Mucosa of descending colon (tissue), 3 donors: Measurements from ENCODE around the gene LTA4H. TPM values are rescaled to one million over a fixed set of nuclear protein-coding genes. Genes with fewer than 3 reads are reported as not detected.
"Not testable (repeated sequence)": the region's sequence is repeated elsewhere in the genome, so short reads cannot be mapped to it uniquely, and the experiment has no call there.

Source experiments
- ATAC-seq: fragments of 200-7000 bp; cut with Tn5 transposase; one replicate; pipeline ENCODE4 v1.9.1; 2020; ENCODE audit warnings: mild to moderate bottlenecking, moderate library complexity
- DNase-seq, 3 donors: peaks; one replicate each; pipeline ENCODE4 v3.0.0-alpha.2; 2020
- H3K36me3 ChIP-seq: fragments of 200-600 bp; one replicate; pipeline ENCODE4 v1.8.0; 2021; ENCODE audit warnings: low read depth, mild to moderate bottlenecking
- H3K4me1 ChIP-seq: fragments of 200-600 bp; one replicate; pipeline ENCODE4 v1.8.0; 2021; ENCODE audit warnings: low read depth, mild to moderate bottlenecking
- H3K4me3 ChIP-seq: fragments of 200-600 bp; one replicate; pipeline ENCODE4 v1.8.0; 2021; ENCODE audit warnings: mild to moderate bottlenecking
- H3K9me3 ChIP-seq: fragments of 200-600 bp; one replicate; pipeline ENCODE4 v1.8.0; 2021; ENCODE audit warnings: mild to moderate bottlenecking
- CTCF ChIP-seq: fragments of 200-600 bp; IDR thresholded peaks from one replicate; pipeline ENCODE4 v1.8.0; 2022; ENCODE audit warnings: antibody characterized with exemption, mild to moderate bottlenecking
- intact Hi-C, 2 donors: fragments of 100-400 bp; cut with DNase I in 1 of 2; cut with micrococcal nuclease in 1 of 2; formaldehyde crosslinking; loops; one replicate each; pipeline versions ENCODE4 v1.11.0 to v1.11.1; 2022; cut with DNase I, micrococcal nuclease
- total RNA-seq, 3 donors: library from RNA; stranded (reverse); fragmentation: NEBNext Ultra II Directional in 2 of 3; extraction: Animal tissue kit (Norgen Biotek cat#: 25700) in 2 of 3; gene quantifications; one replicate each; pipeline versions ENCODE4 v1.2.1 to v1.2.4, GENCODE V29; 2021 to 2023
- donor health status: DM: no; HTN: no; CAD: no; lungs with moderate emphysema.
- donor health status: DM: no; HTN: no; CAD: no.
- donor health status: DM: no; HTN: yes; CAD: no.

Gene LTA4H
- total RNA-seq, 3 donors from 2014 or later, result 52.8 to 68.2 (median 56.9) TPM

GRCh38 chr12:95970905-95971304, 64.5 kb downstream of the LTA4H start:
- Histone ChIP-seq H3K4me1 (no peaks in the 10 kb centered on the region), H3K9me3 (no peaks in the 10 kb centered on the region), H3K4me3 (no peak overlapping the region), H3K36me3 (no peaks in the 10 kb centered on the region)
- intact Hi-C loops, result no loop called here
- TF ChIP-seq CTCF, result no peak
- DNase-seq (no peak), ATAC-seq (no peak)

DNA sequence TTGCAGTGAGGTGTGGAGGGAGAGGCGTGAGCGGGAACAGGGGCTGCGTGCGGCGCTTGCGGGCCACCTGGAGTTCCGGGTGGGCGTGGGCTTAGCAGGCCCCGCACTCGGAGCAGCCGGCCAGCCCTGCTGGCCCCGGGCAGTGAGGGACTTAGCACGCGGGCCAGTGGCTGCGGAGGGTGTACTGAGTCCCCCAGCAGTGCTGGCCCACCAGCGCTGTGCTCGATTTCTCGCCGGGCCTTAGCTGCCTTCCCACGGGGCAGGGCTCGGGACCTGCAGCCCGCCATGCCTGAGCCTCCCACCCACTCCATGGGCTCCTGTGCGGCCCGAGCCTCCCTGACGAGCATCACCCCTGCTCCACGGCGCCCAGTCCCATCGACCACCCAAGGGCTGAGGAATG, 66.3 kb downstream of the LTA4H start:
- ATAC-seq, H3K36me3 ChIP-seq, DNase-seq, intact Hi-C loops, H3K9me3 ChIP-seq, H3K4me1 ChIP-seq, H3K4me3 ChIP-seq: not testable (repeated sequence)

GRCh38 chr12:95967301-95967700, 68.1 kb downstream of the LTA4H start:
- Histone ChIP-seq H3K36me3 (no peaks in the 10 kb centered on the region), H3K4me1 (no peaks in the 10 kb centered on the region), H3K9me3 (no peaks in the 10 kb centered on the region), H3K4me3 (no peak overlapping the region)
- no peak for TF ChIP-seq CTCF
- DNase-seq (no peak), ATAC-seq (no peak)
- intact Hi-C loops, result no loop called here

DNA sequence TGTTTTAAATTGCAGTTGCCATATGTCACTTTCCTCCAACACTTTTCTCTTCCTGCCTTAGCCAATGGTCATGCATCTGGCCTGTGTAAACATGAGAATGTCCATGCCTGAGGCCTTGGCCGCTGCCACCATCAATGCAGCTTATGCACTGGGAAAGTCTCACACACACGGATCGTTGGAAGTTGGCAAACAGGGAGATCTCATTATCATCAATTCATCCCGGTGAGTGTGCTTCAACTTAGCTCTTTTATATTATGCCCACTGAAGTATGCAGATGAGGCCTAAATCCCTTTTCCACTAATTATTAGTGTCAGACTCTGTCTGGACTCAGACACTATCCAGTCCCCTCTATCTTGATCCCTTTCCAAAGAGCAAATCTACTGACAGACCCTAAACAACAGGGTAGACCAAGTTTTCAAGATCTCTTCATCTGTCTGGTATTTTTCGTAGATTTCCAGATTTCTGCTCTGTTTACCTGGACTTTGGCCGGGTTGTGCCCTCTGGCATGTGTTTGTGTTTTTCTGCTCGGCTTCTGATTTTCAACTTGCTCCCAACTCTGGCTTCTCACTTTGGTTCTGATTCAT, 69.0 kb downstream of the LTA4H start:
- H3K4me3 ChIP-seq, result no peak overlapping the region
- ATAC-seq (no peak), DNase-seq (no peak)
- intact Hi-C loops, result no loop called here
- H3K36me3 ChIP-seq, result no peaks in the 10 kb centered on the region
- no peaks in the 10 kb centered on the region for H3K4me1 ChIP-seq
- H3K9me3 ChIP-seq, result no peaks in the 10 kb centered on the region
- no peak for TF ChIP-seq CTCF

GRCh38 chr12:95963096-95963495, 72.3 kb downstream of the LTA4H start:
- no peaks in the 10 kb centered on the region for H3K4me1 ChIP-seq
- no peaks in the 10 kb centered on the region for H3K9me3 ChIP-seq
- H3K36me3 ChIP-seq, result no peaks in the 10 kb centered on the region
- intact Hi-C loops, result no loop called here
- no peak overlapping the region for H3K4me3 ChIP-seq
- no peak for DNase-seq
- no peak for ATAC-seq
- TF ChIP-seq CTCF, result no peak

- no peak for TF ChIP-seq CTCF
- intact Hi-C loops, result no loop called here
Measured at GRCh38 chr12:95962222-95962621, 73.2 kb downstream of the LTA4H start.

More at GRCh38 chr12:95962222-95962621, 73.2 kb downstream of the LTA4H start:
- no peak overlapping the region for H3K4me3 ChIP-seq
- no peaks in the 10 kb centered on the region for H3K4me1 ChIP-seq
- H3K9me3 ChIP-seq, result no peaks in the 10 kb centered on the region
- ATAC-seq (no peak), DNase-seq (no peak)
- no peaks in the 10 kb centered on the region for H3K36me3 ChIP-seq
